HG03354 (cell line): ENCODE measurements around the gene OR52A1.
"Not testable (repeated sequence)": the region's sequence is repeated elsewhere in the genome, so short reads cannot be mapped to it uniquely, and the experiment has no call there.

Source experiments
- ATAC-seq: cut with Tn5 transposase; IDR thresholded peaks from one replicate; pipeline ENCODE4 v1.9.1; 2021; ENCODE audit warnings: mild to moderate bottlenecking; ENCODE audit not compliant: unreplicated experiment, poor library complexity, severe bottlenecking

The OR52A1 gene

DNA sequence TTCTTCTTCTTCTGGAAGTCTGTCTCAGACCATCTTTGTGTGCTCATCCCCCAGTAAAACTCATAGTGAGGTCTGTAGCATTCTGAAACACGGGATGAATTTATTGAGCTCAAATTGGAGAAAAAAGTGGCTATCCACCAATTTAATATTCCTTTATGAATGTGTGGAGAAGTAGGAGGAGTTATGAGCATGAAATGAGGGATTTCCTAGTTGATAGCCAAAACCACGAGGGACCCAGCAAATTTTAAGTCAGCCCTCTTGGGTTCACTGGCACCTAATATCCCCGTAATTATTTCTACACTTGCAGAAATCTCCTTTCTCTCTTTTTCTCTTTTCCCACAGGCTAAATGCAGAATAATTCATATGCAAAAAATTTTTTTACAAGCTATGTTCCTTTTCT, at the start of gene OR52A1:
TSS of gene OR52A1 (minus strand) at position 101 of the 400 bp plus-strand sequence. CDS start 2,388 bp downstream, outside the sequence.
- no peak for ATAC-seq

DNA sequence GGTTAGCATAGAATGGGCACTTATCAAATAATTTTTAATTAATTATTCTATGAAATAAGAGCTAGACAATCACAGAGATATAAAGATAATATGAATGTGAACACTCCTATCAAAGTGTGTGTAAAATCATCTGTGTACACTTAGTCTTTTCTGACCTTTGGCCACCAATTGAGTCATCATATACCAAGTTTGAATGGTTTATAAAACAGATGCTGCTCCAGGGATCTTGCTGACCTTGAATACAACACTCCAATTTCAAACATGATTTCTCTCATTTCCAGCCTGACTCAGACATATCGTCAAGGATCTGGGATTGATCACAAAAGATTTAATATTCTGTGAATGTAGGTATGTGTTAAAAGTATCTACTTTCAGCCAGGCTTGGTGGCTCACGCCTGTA, 48.8 kb upstream of the OR52A1 start:
- ATAC-seq = no peak

DNA sequence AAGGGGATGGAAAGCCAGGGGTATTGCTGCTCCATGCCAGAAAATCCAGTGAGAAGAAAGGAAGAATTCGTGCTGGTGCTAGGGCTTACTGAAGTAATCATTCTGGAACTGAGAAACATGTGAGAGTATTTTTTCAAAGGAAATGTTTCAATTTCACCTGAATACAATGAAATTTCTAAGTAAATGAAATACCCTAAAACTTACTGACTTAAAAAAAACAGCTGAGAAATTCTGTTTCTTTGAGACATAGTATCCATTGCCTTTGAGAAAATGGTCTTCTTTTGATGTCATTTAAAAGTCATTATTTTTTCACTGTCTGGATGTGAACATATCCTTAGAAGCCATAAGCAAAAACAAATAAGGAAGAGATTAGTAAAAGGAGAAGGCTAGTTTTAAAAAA, 46.0 kb upstream of the OR52A1 start, which contains the start of gene OR51V1:
TSS of gene OR51V1 (minus strand) at position 101 of the 400 bp plus-strand sequence. CDS start at position 101, 0 bp downstream.
- no peak for ATAC-seq

DNA sequence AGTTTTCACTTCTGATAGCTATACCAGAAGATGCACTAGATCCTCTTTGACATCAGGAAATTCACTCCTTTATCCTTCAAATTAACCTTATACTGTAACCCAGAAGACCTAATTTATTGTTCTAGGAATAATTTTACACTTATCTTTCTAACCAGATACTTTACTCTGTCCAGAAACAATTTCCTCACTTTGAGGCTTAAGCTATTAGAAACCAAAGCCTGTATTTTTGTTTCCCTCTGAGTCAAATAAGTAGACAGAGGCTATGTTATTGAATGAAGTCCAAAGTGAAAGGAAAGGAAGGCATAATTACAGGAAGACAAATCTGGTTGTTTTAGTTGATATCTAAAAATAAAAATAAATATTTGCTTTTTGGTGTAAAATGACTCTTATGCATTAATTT, 43.7 kb upstream of the OR52A1 start:
- ATAC-seq = no peak

DNA sequence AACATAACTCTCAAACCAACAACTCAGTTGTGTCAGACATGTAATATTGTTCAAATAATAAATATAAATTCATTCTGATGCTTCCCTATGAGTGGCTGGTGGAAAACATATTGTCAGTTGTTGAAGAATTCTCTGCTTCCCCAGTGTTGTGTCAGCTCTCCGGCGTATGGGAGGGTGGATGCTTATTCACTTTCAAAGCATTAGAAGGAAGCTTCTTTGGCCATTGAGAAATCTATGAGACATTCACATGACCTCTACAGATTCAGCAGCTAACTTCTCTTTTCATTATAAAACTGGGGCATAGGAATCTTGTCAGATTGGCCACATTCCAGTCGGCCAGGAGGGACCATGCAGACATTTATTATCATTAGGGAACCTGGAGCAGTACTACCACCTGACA, 43.0 kb upstream of the OR52A1 start:
- ATAC-seq = no peak

DNA sequence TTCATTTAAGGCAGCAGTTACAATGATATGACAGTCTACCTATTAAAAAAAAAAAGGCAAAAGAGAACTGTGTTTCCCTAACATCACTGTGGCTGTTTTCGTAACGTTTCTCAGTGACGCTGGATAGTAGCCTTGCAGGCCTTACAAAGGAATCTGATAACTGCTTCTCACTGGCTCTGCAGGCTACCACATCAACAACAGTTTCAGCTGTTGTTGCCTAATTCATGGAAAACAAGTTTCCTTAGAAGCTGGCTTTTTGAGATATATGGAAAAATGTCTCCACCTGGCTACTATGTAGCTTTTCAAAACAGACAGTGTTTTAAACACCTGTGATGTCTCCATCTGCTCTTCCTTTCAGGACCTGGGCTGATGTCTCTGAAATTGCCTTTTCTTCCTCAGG, 42.2 kb upstream of the OR52A1 start:
- ATAC-seq = no peak

DNA sequence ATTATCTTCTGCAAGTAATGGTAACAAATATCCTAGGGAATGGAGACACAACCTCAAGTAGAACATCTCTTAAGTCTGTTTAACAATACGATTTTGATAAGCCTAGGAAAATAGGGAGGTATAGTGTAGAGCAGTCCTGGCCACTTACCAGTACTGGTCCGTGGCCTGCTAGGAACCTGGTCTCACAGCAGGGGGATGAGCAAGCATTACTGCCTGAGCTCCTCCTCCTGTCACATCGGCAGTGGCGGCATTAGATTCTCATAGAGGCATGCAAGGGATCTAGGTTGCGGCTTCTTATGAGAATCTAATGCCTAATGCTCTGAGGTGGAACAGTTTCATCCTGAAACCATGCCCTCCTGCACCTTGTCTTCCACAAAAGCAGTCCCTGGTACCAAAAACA, 41.5 kb upstream of the OR52A1 start:
- no peak for ATAC-seq

DNA sequence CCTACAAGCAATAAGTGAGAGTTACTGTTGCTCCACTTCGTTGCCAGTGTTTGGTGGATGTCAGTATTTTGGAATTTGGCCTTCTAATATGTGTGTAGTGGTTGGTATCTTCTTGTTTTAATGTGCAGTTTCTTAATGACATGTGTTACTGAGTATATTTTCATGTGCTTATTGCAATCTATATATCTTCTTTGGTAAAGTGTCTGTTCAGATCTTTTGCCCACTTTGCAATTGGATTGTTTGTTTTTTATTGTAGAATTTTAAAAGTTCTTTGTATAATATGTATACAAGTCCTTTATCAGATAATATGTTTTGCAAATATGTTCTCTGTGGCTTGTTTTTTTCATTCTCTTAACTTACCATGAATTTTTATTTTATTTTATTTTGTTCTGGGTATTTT, 38.2 kb upstream of the OR52A1 start:
- ATAC-seq = no peak

DNA sequence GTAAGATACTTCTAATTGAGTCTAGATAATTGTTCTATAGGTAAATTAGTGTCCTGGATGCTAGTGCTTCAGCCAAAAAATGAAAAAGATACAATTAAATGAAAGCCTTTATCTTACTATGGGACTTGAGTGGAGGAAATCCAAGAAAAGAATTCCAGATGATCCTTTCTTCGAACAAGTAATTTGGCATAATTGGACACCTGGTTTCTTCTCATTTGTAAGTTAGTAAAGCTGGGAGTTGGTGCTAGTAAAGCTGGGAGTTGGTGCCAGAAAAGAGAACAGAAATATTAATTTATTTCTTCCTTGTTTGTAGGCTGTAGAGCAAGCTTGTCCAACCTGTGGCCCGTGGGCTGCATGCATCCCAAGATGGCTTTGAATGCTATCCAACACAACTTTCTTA, 33.6 kb upstream of the OR52A1 start:
- ATAC-seq = no peak

DNA sequence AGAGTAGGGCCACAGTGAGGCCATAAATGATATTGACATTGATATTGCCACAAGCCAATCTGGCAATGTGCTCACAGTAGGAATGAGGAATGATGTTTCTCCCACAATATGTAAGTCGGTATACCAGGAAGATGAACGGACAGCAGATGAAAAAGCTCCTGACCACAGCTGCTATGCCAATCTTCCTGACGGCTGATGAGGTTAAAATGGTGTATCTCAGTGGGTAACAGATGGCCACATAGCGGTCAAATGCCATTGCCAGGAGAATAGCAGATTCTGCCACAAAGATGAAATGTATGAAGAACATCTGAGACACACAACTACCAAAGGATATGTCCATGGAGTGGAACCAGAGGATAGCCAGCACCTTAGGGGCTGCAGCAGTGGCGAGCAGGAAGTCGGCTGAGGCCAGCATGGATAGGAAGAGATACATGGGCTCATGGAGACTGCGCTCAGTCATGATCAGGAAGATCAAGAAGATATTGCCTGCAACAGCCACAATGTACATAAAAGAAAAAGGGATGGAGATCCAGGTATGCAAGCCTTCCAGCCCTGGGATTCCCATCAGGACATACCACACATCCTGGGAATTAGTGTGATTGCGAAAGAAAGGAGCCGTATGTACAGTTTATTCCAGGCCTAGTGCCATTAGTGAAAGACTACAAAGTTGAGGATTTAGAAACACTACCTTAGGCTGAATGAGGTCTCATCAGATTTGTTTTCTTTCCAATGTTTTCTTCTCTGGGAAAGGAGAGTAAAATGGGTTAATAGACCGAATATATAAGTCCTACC, 23.7 kb upstream of the OR52A1 start:
- no peak for ATAC-seq

DNA sequence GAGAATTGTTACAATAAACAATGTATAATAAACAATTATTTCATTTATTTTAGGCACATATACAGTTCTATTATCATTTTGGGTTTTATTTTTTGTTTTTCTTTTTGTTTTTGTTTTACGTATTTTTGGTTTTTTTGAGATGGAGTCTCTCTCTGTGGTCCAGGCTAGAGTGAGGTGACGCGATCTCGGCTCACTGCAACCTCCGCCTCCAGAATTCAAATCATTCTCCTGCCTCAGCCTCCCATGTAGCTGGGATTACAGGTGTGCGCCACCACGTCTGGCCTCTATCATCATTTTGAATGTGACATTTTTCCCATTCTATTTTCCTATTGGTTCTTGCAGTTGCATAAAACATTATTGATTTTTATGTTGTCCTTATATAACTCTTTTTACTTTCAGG, 20.4 kb upstream of the OR52A1 start:
- ATAC-seq = no peak

DNA sequence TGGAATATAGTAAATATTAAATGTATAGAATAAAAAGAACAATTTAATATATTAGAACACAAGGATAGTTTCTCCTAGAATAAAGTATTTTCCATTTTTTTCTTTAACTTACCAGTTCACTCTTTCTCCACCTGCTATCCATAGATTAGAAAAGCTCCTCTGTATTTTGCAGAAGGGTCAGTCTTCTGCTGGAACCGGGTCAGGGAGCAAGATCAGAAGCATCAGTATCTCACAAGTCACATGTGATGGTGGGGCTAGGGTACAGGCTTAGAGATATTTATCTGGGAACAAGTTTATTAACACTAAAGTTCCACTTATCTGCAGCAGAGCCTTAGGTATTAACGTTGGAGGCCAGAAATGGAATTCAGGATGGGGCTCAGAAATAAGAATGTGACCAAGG, 17.3 kb upstream of the OR52A1 start:
- ATAC-seq = no peak

DNA sequence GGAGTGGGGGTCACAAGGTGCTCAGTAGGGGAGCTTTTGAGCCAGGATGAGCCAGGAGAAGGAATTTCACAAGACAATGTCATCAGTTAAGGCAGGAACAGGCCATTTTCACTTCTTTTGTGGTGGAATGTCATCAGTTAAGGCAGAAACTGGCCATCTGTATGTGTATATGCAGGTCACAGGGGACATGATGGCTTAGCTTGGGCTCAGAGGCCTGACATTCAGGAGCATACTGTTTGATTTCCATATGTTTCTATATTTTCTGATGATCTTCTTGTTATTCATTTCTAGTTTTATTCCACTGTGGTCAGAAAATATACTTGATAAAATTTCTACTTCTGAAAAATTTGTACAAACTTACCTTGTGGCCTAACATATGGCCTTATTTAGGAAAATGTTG, 11.3 kb upstream of the OR52A1 start:
- ATAC-seq = not testable (repeated sequence)

DNA sequence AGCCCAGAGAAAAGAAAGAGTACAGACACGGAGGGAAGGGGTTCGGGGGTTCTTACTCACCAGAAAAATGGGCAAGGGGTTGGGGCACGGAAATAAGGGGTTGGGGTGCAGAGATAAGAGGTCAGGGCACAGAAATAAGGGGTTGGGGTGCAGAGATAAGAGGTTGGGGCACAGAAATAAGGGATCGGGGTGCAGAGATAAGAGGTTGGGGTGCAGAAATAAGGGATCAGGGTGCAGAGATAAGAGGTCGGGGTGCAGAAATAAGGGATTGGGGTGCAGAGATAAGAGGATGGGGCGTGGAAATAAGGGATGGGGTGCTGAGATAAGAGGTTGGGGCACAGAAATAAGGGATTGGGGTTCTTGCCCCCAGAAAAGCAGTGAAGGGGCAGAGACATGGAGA, 10.2 kb upstream of the OR52A1 start:
- not testable (repeated sequence) for ATAC-seq

DNA sequence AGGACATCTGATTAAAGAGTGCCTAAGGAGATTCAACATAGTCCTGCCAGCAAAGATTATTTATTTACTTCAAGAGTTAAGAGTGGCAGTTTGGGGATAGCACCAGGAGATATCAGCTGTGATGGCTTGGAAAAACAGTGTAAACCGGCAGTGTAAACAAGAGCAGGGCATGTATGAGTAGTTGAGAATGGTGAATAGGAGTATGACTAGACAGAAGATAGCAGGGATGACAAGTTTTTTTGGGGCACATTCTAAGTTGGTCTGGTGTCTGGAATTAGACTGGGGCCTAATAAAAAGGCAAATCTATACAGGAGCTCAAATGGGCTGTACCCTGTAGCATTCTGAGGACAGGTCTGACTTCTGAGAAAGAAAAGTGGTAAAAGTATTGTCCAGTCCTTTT, 6.5 kb upstream of the OR52A1 start:
- not testable (repeated sequence) for ATAC-seq

DNA sequence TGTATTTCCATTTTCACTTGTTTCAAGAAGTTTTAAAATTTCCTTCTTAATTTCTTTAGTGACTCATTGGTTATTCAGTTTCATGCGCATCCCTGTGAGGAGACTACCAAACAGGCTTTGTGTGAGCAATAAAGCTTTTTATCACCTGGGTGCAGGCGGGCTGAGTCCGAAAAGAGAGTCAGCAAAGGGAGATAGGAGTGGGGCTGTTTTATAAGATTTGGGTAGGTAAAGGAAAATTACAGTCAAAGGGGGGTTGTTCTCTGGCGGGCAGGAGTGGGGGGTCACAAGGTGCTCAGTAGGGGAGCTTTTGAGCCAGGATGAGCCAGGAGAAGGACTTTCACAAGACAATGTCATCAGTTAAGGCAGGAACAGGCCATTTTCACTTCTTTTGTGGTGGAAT, 5.7 kb upstream of the OR52A1 start:
- not testable (repeated sequence) for ATAC-seq

DNA sequence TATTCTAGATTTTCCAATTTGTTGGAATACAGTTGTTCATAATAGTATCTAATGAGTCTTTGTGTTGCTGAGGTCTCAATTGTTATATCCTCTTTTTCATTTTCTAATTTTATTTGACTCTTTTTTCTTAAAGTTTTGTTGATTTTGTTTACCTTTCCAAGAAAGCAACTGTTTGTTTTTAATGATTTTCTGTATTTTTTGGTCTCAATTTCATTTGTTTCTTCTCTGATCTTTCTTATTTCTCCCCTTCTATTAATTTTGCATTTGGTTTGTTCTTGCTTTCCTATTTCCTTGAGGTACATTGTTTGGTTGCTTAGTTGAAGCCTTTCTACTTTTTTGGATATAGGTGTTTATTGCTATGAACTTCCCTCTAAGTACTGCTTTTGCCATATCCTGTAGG, 5.2 kb upstream of the OR52A1 start:
- no peak for ATAC-seq

DNA sequence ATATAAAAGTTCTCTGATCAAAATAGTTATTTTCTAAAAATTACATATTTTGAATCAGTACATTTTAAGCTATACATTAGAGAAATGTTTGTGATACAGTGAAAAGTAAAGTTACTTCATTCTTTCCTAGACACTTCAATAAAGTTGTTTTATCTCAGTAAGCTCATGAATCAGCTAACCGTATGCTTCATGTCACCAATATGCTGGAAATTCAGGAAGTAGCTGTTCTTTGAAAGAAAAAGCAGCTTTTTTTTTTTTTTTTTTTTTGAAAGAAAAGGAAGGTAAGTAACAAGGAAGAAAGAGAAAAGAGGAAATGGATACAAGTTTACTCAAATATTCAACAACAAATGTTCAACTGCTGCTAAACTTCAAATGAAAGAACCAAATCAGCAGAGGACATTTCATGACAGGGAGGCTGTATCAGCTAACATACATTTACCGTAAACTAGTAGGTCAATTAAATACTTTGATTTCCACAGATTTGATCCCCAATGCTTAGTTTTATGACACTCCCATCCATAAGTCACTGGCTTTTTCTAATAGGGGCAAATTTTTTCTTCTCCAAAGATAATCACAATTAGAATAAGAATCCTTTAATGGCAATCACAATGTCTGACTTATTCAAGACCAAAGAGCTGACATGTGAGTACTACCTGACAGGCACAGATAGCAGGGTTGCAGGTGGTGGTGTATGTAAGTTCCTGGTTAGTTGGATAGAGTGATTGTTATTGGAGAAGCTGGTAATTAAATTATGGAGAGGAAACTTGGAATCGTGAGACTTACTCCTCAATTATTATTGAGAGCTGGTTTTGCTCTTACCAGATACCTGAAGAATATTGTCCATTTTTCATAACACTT, 754 bp downstream of the OR52A1 start:
- ATAC-seq = no peak

DNA sequence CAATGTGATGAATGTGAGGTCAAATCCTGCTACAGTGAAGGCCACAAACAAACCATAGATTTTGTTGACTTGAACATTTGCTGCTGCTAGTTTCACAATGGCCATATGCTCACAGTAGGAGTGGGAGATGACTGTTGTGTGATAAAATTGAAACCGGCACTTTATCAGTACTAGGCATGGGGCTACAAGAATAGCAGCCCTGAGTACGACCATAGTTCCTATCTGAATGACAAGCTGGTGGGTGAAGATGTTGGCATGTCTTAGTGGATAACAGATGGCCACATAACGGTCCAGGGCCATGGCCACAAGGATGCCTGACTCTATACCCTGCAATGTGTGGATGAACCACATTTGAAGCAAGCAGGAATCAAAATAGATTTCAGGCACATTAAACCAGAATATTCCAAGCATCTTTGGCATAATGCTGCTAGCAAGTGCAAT, 2.8 kb downstream of the OR52A1 start:
- no peak for ATAC-seq

DNA sequence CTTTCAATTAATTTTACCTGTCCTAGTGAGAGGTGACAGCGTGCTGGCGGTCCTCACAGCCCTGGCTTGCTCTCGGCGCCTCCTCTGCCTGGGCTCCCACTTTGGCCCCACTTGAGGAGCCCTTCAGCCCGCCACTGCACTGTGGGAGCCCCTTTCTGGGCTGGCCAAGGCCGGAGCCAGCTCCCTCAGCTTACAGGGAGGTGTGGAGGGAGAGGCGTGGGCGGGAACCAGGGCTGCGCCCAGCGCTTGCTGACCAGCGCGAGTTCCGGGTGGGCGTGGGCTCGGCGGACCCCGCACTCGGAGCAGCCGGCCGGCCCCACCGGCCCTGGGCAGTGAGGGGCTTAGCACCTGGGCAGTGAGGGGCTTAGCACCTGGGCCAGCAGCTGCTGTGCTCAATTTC, 10.4 kb downstream of the OR52A1 start:
- ATAC-seq = not testable (repeated sequence)

DNA sequence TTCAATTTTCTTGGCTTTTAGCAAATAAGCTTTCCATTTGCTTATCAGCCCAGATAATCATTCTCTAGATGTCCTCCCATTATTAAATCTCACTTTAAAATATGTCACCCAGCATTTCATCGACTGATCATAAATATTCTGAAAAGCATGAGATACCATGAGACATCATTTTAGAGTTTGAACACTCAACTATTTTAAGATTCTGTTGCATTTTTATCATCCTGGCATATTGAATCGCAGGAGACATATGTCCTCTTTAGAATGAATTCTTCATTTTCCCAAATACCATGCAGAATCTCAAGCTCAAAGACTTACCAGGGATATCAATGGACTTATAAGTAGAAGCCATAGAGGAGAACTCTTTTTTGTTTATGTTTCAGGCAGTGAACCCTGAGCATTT, 16.6 kb downstream of the OR52A1 start, which contains the start of gene OR52A5:
TSS of gene OR52A5 (minus strand) at position 361 of the 400 bp plus-strand sequence. CDS start 5,714 bp downstream, outside the sequence.
- no peak for ATAC-seq
